ENCODE data around the gene KBTBD6. TPM values are rescaled to one million over a fixed set of nuclear protein-coding genes. Genes with fewer than 3 reads are reported as not detected.
"Not testable (repeated sequence)": the region's sequence is repeated elsewhere in the genome, so short reads cannot be mapped to it uniquely, and the experiment has no call there.

KBTBD6 gene
- total RNA-seq, 3 donors from 2014 or later = 2.6 to 7.6 (median 3.5) TPM

DNA sequence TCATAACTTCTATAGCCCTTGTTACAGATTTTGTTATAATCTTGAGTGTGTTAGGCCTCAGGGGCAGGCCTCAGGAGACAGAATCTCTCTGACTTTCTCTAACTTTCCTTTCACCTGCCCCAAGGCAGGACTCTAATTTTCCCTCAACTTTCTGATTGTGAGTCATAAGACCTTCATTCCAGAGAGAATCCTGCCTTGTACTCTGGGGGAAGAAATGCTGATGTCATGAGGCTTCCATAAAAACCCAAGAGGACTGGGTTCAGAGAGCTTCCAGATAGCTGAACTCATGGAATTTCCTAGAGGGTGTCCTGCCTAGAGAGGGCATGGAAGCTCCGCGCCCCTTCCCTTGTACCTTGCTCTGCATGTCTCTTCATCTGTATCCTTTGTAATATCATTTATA, 5.3 kb upstream of the KBTBD6 start:
- TF ChIP-seq, protein P1, sequence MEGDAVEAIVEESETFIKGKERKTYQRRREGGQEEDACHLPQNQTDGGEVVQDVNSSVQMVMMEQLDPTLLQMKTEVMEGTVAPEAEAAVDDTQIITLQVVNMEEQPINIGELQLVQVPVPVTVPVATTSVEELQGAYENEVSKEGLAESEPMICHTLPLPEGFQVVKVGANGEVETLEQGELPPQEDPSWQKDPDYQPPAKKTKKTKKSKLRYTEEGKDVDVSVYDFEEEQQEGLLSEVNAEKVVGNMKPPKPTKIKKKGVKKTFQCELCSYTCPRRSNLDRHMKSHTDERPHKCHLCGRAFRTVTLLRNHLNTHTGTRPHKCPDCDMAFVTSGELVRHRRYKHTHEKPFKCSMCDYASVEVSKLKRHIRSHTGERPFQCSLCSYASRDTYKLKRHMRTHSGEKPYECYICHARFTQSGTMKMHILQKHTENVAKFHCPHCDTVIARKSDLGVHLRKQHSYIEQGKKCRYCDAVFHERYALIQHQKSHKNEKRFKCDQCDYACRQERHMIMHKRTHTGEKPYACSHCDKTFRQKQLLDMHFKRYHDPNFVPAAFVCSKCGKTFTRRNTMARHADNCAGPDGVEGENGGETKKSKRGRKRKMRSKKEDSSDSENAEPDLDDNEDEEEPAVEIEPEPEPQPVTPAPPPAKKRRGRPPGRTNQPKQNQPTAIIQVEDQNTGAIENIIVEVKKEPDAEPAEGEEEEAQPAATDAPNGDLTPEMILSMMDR (IDR thresholded peaks at IDR 0.05) = no peak
- intact Hi-C loops (cut with DNase I, micrococcal nuclease) = loop anchor here in 1 of 2 donors (10.0 kb wide), 1 partner anchor 57 kb away; the partner anchor contains the start of gene KBTBD7
- Histone ChIP-seq H3K9me3 (no peaks in the 10 kb centered on the region), H3K4me1 (ENCODE audit: low read depth) (no peaks in the 10 kb centered on the region), H3K36me3 (ENCODE audit: low read depth) (no peaks in the 10 kb centered on the region), H3K4me3 (no peak overlapping the region)
- ATAC-seq (no peak), DNase-seq (no peak)

DNA sequence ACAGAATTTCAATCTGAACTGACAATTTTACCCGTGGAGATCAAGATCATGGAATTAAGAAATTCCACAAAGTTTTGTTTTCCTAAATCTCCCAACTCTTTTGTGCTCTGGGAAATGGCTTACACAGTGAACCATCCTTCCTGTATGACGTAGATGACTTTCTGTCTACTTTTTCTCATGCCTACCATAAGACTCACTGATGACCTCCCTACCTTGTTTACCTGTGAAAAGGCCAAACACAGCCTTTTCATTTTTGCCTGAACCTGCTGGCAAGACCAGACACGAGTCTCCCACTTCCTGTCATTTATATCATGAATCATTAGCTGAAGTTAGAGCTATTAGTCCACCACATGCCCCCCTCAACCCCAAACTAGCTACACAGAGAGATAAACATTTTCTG, 4.6 kb upstream of the KBTBD6 start:
- intact Hi-C loops (cut with DNase I, micrococcal nuclease) = loop anchor here in 1 of 2 donors (10.0 kb wide), 1 partner anchor 58 kb away; the partner anchor contains the start of gene KBTBD7
- no peak for ATAC-seq
- no peaks in the 10 kb centered on the region for H3K36me3 ChIP-seq (ENCODE audit: low read depth)

DNA sequence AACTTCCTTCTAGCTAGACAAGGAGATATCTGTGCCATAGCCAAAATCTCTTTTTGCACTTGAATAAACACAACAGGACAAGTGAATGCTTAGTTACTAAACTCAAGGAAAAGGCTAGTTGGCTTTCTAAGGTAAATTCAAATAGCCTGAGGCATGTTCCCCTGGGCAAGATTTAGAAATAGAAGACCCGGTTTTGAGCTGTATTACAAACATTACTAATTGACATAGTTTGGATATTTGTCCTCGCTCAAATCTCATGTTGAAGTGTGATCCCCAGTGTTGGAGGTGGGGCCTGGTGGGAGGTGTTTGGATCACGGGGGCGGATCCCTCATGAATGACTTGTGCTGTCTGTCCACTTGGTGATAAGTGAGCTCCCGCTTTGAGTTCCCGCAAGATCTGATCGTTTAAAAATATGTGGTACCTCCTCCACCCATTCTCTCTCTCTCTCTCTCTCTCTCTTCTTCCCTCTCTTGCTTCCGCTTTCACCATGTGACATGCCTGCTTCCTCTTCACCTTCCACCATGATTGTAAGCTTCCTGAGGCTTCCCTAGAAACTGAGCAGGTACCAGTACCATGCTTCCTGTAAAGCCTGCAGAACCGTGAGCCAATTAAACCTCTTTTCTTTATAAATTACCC, 3.9 kb upstream of the KBTBD6 start:
- no peaks in the 10 kb centered on the region for H3K9me3 ChIP-seq
- H3K4me1 ChIP-seq (ENCODE audit: low read depth) = peaks cover 4% of the 10 kb centered on the region
- no peak overlapping the region for H3K4me3 ChIP-seq
- TF ChIP-seq, protein P1 (IDR thresholded peaks at IDR 0.05) = no peak
- ATAC-seq (no peak), DNase-seq (no peak)
- H3K36me3 ChIP-seq (ENCODE audit: low read depth) = no peaks in the 10 kb centered on the region
- intact Hi-C loops (cut with DNase I, micrococcal nuclease) = loop anchor here in 1 of 2 donors (10.0 kb wide), 1 partner anchor 58 kb away; the partner anchor contains the start of gene KBTBD7

More for the DNA sequence above, 4.6 kb upstream of the KBTBD6 start:
- no peak for DNase-seq
- Histone ChIP-seq H3K9me3 (no peaks in the 10 kb centered on the region), H3K4me1 (ENCODE audit: low read depth) (no peaks in the 10 kb centered on the region), H3K4me3 (no peak overlapping the region)
- TF ChIP-seq, protein P1 (IDR thresholded peaks at IDR 0.05) = no peak

DNA sequence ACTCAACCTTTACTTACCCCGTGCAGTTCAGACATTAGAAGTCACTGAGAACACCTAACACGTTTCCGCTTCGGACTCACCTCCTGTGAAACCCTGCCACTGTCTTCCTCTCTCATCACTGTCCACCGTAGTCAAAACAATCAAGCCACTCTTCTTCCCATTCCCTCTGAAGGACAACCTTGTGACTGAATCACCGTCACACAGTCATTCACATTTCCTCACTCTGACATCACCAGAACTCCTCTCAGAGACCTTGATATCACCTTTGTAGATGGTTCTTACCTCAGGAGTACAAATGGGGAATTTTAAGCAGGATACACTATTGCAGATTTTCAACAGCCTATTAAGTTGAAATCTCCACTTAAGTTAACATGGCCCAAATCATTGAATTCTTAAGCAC, 1.3 kb upstream of the KBTBD6 start:
- no peaks in the 10 kb centered on the region for H3K36me3 ChIP-seq (ENCODE audit: low read depth)
- intact Hi-C loops (cut with DNase I, micrococcal nuclease) = loop anchor here in 1 of 2 donors (10.0 kb wide), 1 partner anchor 61 kb away; the partner anchor contains the start of gene KBTBD7
- peaks cover 22% of the 10 kb centered on the region for H3K4me1 ChIP-seq (ENCODE audit: low read depth)
- H3K4me3 ChIP-seq = no peak overlapping the region
- no peaks in the 10 kb centered on the region for H3K9me3 ChIP-seq
- DNase-seq (no peak), ATAC-seq (no peak)
- TF ChIP-seq, protein P1 (IDR thresholded peaks at IDR 0.05) = no peak

DNA sequence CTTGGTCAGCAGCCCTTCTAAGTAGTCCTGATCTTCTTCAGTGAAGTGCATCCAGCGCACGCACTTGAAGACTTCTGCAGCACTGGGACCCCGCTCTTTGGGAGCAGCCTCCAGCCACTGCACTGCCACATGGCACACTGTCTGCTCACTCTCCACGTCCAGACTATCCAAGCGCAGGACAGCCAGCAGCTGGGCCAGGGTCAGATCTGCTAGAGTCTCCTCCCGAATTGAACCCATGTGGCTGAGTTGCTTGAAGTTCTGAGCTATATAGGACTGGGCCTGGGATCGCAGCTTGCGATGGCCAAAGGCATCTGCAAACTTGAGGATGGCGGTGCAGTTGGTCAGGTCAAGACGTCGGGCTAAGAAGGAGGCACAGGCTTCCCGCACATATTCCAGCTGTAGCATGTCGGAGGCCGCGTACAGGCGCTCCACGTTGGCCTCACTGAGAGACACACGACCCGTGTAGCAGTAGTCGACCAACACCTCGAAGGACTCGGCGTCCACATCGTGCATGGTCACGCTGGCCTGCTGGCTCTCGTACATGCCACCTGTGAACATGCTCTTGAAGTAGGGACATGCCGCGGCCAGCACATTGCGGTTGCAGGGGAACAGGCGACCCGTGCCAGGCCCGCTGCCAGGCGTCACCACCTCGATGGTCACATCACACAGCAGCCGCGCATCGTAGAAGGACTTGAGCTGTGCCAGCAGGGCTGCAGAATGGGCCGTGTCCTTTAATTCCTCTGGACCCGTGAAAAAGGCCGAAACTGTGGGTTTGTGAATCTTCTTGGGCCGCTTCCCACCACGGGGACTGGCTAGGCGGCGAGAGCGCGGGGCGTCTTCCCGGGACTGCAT, 716 bp downstream of the KBTBD6 start:
- not testable (repeated sequence) for H3K36me3 ChIP-seq (ENCODE audit: low read depth); H3K9me3 ChIP-seq
- H3K4me3 ChIP-seq = peak overlapping the region; percentile 35
- peak; percentile 34 for ATAC-seq
- peak; percentile 6 to 66 (median 23) for DNase-seq
- H3K4me1 ChIP-seq (ENCODE audit: low read depth) = peaks cover 22% of the 10 kb centered on the region
- intact Hi-C loops (cut with DNase I, micrococcal nuclease) = loop anchor here in 1 of 2 donors (10.0 kb wide), 1 partner anchor 63 kb away; the partner anchor contains the start of gene KBTBD7

DNA sequence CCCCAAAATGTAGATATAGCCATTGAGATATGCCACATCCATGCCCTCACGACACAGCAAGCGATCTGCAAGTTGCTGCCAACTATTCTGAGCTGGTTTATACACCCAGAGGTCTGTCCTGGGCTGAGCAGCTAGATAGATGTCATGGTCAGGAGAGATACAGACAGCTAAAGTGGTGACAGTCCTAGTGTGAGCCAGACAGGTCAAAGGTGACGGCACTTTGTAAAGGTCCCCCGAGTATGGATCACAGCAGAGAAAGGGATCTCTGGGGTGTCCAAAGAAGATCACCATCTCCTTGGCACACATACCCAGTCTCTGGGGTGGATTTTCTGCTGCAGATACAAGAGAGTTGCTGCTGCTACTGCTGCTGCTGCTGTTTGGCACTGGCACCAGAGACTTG, 1.4 kb downstream of the KBTBD6 start:
- H3K36me3 ChIP-seq (ENCODE audit: low read depth); H3K4me3 ChIP-seq; DNase-seq; ATAC-seq; H3K9me3 ChIP-seq: not testable (repeated sequence)
- intact Hi-C loops (cut with DNase I, micrococcal nuclease) = loop anchor here in 1 of 2 donors (10.0 kb wide), 1 partner anchor 64 kb away; the partner anchor contains the start of gene KBTBD7
- peaks cover 22% of the 10 kb centered on the region for H3K4me1 ChIP-seq (ENCODE audit: low read depth)
